Spinal cord (tissue), 10 donors: ENCODE data around the gene CEP112. TPM values are rescaled to one million over a fixed set of nuclear protein-coding genes. Genes with fewer than 3 reads are reported as not detected.
"Not testable (repeated sequence)": the region's sequence is repeated elsewhere in the genome, so short reads cannot be mapped to it uniquely, and the experiment has no call there.

Experiments
- DNase-seq, 6 donors: peaks; one replicate each; pipeline versions ENCODE4 v3.0.0 to v3.0.0-alpha.2; 2013 to 2015; ENCODE audit warnings: low spot score in 6 of 6, low read depth in 4 of 6
- H3K27ac ChIP-seq: one replicate; pipeline ENCODE4 v1.5.1; 2013; ENCODE audit warnings: low read depth, low read length, control low read depth
- H3K27me3 ChIP-seq: one replicate; pipeline ENCODE4 v1.6.1; 2013; ENCODE audit warnings: low read length; ENCODE audit not compliant: control insufficient read depth, insufficient read depth
- H3K36me3 ChIP-seq: one replicate; pipeline ENCODE4 v1.6.1; 2013; ENCODE audit warnings: low read length; ENCODE audit not compliant: control insufficient read depth, insufficient read depth
- H3K4me1 ChIP-seq: one replicate; pipeline ENCODE4 v1.6.1; 2013; ENCODE audit warnings: low read length; ENCODE audit not compliant: control insufficient read depth, insufficient read depth
- H3K4me3 ChIP-seq: one replicate; pipeline ENCODE4 v1.5.1; 2013; ENCODE audit warnings: low read depth, low read length, control low read depth
- H3K9me3 ChIP-seq: one replicate; pipeline ENCODE4 v1.6.1; 2013; ENCODE audit warnings: low read length; ENCODE audit not compliant: control insufficient read depth, insufficient read depth
- WGBS: methylation state at CpG from one replicate; pipeline ENCODE4 v1.1.5; 2013; ENCODE audit warnings: missing lambda C conversion rate; ENCODE audit not compliant: insufficient coverage; 5-methylcytosine and 5-hydroxymethylcytosine counted together
- polyA plus RNA-seq, 2 donors: library from polyadenylated mRNA; unstranded; fragments of 120-200 nt; gene quantifications; one replicate each; pipeline ENCODE4 v1.2.1, GENCODE V29; 2013; ENCODE audit not compliant: insufficient read length in 2 of 2
- total RNA-seq, 2 donors: library from RNA; depleted of rRNA in 1 of 2; stranded (reverse); fragments of 120-200 nt in 1 of 2; fragments of >200 nt in 1 of 2; gene quantifications; one replicate each; pipeline versions ENCODE4 v1.2.3 to v1.2.4, GENCODE V29; 2013 to 2014
- donor health status: healthy.

Gene CEP112
- total and polyA plus RNA-seq, 4 donors = 9.1 to 26.2 (median 17.6) TPM

GRCh38 chr17:65823713-65824112 is 368.2 kb downstream of the CEP112 start:
- H3K36me3 ChIP-seq = no peaks in the 10 kb centered on the region
- H3K4me1 ChIP-seq = no peaks in the 10 kb centered on the region
- H3K9me3 ChIP-seq = peaks cover 4% of the 10 kb centered on the region
- H3K4me3 ChIP-seq = no peak overlapping the region
- no peak for DNase-seq
- H3K27me3 ChIP-seq = no peaks in the 10 kb centered on the region
- H3K27ac ChIP-seq = no peak overlapping the region

DNA sequence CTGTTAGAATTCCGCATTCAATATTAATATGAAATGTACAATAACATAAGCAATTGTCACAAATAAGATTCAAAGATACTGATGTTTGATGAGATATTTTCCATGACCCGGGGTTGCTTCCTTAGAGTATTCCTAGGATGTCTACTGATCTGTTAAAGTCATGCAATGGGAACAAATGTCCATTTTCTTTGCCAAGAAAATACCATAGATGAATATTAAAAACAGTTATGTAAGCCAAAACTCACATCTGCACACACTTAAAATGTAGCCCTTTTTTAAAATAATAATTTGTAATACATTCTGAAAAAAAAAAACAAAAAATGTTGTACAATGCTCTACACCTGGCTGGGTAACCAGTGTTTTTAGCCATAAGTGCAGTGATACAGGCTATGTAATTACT is 371.1 kb downstream of the CEP112 start:
- Histone ChIP-seq H3K4me1 (no peaks in the 10 kb centered on the region), H3K36me3 (no peaks in the 10 kb centered on the region), H3K9me3 (peaks cover 4% of the 10 kb centered on the region), H3K4me3 (no peak overlapping the region), H3K27me3 (no peaks in the 10 kb centered on the region), H3K27ac (no peak overlapping the region)
- no CpG with 5 or more reads among the region's 2 CpGs for WGBS
- no peak for DNase-seq

DNA sequence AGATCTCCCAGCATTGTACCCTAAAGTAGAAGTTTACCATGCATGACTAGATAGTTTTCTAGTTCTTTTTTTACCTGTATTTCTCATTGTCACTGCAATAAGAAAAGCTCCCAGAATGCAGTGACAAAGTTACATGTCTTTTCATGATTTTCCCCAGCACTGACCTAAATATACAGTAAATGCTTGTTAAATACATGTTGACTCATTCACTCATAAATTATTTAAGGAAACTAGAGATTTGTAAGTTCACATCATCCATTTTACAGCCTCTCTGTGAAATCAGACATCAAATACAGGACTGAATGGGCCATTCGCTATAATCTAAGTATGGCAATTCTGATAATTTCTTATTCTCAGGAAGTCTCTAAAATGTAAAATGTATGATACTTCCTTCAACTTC is 371.6 kb downstream of the CEP112 start:
- H3K36me3 ChIP-seq = no peaks in the 10 kb centered on the region
- peaks cover 4% of the 10 kb centered on the region for H3K9me3 ChIP-seq
- DNase-seq = no peak
- H3K27me3 ChIP-seq = no peaks in the 10 kb centered on the region
- no CpG with 5 or more reads among the region's 1 CpG for WGBS
- no peak overlapping the region for H3K4me3 ChIP-seq
- H3K4me1 ChIP-seq = no peaks in the 10 kb centered on the region
- no peak overlapping the region for H3K27ac ChIP-seq

GRCh38 chr17:65819810-65820209 is 372.1 kb downstream of the CEP112 start:
- H3K27ac ChIP-seq = no peak overlapping the region
- WGBS = 83% methylated on average over 2 of the region's 3 CpGs
- no peak overlapping the region for H3K4me3 ChIP-seq
- no peak for DNase-seq
- no peaks in the 10 kb centered on the region for H3K27me3 ChIP-seq
- H3K9me3 ChIP-seq = peaks cover 4% of the 10 kb centered on the region
- no peaks in the 10 kb centered on the region for H3K36me3 ChIP-seq
- H3K4me1 ChIP-seq = no peaks in the 10 kb centered on the region

DNA sequence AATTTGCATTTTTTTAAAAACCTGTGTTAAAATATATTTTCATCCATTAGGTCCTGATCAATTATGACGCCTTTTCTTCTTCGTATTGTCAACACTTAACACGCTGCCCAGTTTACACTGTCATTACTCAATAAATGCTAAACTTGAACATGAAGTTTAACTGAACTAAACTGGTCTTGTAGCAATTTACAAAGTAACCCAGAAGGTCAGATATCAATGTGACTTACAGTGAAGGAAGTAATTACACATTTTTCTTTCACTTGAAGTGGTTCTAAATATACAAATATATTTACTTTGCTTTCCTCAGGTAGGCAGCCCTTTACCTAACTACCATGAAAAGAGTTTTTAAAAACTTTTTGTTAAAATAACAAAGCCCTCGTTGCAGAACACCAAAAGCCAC is 374.0 kb downstream of the CEP112 start:
- no peak overlapping the region for H3K4me3 ChIP-seq
- whole genome bisulfite sequencing = no CpG with 5 or more reads among the region's 4 CpGs
- DNase-seq = no peak
- H3K27me3 ChIP-seq = no peaks in the 10 kb centered on the region
- no peaks in the 10 kb centered on the region for H3K4me1 ChIP-seq
- H3K36me3 ChIP-seq = no peaks in the 10 kb centered on the region
- H3K27ac ChIP-seq = no peak overlapping the region
- H3K9me3 ChIP-seq = no peaks in the 10 kb centered on the region

DNA sequence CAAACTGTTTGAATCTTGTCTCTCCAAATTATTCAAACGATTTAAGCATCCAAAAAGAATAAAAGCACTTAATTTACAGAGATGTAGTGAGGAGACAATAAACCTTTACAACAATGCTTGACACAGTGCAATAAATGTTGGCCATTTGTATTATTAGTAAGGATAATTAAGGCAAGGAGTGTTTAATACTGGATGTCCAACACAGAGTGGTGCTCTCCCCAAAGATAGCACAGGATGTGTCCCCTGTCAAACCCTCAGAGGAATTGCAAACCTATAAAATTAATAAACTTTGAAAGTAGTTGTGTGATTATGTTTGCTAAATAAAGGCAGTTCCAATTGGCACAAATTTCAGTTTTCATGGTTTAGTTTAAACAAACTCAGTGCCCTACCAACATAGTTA is 377.5 kb downstream of the CEP112 start:
- DNase-seq = no peak
- no peak overlapping the region for H3K27ac ChIP-seq
- H3K4me3 ChIP-seq = no peak overlapping the region
- no peaks in the 10 kb centered on the region for H3K9me3 ChIP-seq
- no CpG with 5 or more reads among the region's 1 CpG for WGBS
- no peaks in the 10 kb centered on the region for H3K27me3 ChIP-seq
- H3K4me1 ChIP-seq = no peaks in the 10 kb centered on the region
- no peaks in the 10 kb centered on the region for H3K36me3 ChIP-seq

DNA sequence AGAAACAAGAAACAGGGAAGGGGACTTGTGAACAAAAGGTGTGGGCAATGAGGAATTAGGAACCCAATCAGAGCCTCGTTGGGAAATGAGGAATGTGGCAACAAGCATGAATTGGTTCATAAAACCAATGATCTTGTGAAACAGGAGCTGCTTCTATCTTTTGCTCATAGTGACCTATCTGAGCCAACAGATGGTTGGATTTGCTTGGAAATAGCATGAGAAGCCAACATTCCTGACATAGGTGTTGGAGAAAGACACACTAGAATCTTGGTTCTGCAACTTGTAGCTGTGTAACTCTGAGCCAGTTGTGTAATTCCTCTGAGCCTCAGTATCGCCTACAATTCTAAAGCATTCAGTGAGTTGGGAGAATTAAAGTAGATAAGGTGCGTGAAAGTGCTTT is 378.6 kb downstream of the CEP112 start:
- DNase-seq = no peak
- no peak overlapping the region for H3K27ac ChIP-seq
- H3K9me3 ChIP-seq = no peaks in the 10 kb centered on the region
- no peaks in the 10 kb centered on the region for H3K4me1 ChIP-seq
- H3K4me3 ChIP-seq = no peak overlapping the region
- no peaks in the 10 kb centered on the region for H3K27me3 ChIP-seq
- H3K36me3 ChIP-seq = no peaks in the 10 kb centered on the region
- 50% methylated on average over 1 of the region's 3 CpGs for WGBS

DNA sequence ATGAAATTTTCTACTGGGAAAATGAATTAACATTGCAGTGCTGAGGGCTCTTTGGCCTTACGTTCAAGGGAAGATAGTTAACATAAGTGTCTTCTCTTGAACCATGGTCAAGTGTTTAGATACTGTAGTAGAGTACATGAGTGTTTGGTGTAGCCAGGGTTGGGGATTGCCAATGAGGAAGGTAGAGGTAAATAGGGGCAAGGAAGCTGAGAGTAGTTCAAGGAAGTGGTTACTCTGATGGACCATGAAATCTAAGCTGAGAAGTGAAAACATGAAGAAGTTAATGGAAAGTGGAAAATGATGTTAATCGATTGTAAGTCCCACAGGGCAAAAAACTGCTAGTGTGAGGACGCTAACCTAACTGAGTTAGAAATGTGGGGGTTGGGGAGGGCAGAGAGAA is 380.9 kb downstream of the CEP112 start:
- H3K27ac ChIP-seq = no peak overlapping the region
- H3K4me3 ChIP-seq = no peak overlapping the region
- H3K4me1 ChIP-seq = no peaks in the 10 kb centered on the region
- no peaks in the 10 kb centered on the region for H3K27me3 ChIP-seq
- peaks cover 7% of the 10 kb centered on the region for H3K9me3 ChIP-seq
- H3K36me3 ChIP-seq = no peaks in the 10 kb centered on the region
- no peak for DNase-seq
- WGBS = 67% methylated on average over 3 of the region's 3 CpGs

GRCh38 chr17:65809366-65809765 is 382.6 kb downstream of the CEP112 start:
- 93% methylated on average over 2 of the region's 2 CpGs for WGBS
- no peak overlapping the region for H3K27ac ChIP-seq

DNA sequence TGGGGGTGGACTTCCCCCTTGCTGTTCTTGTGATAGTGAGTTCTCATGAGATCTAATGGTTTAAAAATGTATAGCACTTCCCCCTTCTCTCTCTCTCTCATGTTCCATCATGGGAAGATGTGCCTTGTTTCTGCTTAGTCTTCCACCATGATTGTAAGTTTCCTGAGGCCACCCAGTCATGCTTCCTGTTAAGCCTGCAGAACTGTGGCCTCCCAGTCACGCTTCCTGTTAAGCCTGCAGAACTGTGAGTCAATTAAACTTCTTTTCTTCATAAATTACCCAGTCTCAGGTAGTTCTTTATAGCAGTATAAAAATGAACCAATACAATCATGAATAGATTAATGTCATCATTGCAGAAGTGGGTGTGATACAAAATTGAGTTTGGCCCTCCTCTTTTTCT is 383.4 kb downstream of the CEP112 start:
- not testable (repeated sequence) for H3K27ac ChIP-seq, H3K4me1 ChIP-seq, H3K9me3 ChIP-seq, H3K36me3 ChIP-seq, H3K27me3 ChIP-seq, H3K4me3 ChIP-seq, DNase-seq
- WGBS = no CpG with 5 or more reads among the region's 1 CpG

More at GRCh38 chr17:65809366-65809765, 382.6 kb downstream of the CEP112 start:
- no peaks in the 10 kb centered on the region for H3K36me3 ChIP-seq
- no peaks in the 10 kb centered on the region for H3K4me1 ChIP-seq
- H3K9me3 ChIP-seq = peaks cover 7% of the 10 kb centered on the region
- H3K27me3 ChIP-seq = no peaks in the 10 kb centered on the region
- DNase-seq = no peak
- no peak overlapping the region for H3K4me3 ChIP-seq
